H1 (cell line): Measurements from ENCODE around the gene ZC3H18. TPM values are rescaled to one million over a fixed set of nuclear protein-coding genes. Genes with fewer than 3 reads are reported as not detected.

ENCODE experiments used
- YY1 ChIP-seq: IDR thresholded peaks from 2 replicates; pipeline ENCODE4 v1.6.1; 2011; ENCODE audit warnings: low read depth, mild to moderate bottlenecking, low read length
- polyA plus RNA-seq, 7 experiments: library from polyadenylated mRNA; depleted of rRNA in 3 of 7; stranded (reverse) in 5 of 7; unstranded in 2 of 7; fragments of >200 nt in 5 of 7; fragments of 200-250 nt in 2 of 7; gene quantifications; 1 replicate in 5 of 7; 2 replicates in 1 of 7; 4 replicates in 1 of 7; pipeline versions ENCODE4 v1.2.1 to v1.2.3, GENCODE V29; 2011 to 2013; ENCODE audit warnings: missing spikeins in 2 of 7, mixed read lengths in 2 of 7
- total RNA-seq: library from RNA; stranded (reverse); fragmentation: NEBNext Ultra II Directional; extraction: Animal tissue kit (Norgen Biotek cat#: 25700); gene quantifications from 2 replicates; pipeline ENCODE4 v1.2.1, GENCODE V29; 2021

ZC3H18 gene
- total and polyA plus RNA-seq, 2 of the 8 experiments (the other 6 are each of a cell fraction or from before 2014, with no cell fraction given), result 12.1 to 73.2 TPM

DNA sequence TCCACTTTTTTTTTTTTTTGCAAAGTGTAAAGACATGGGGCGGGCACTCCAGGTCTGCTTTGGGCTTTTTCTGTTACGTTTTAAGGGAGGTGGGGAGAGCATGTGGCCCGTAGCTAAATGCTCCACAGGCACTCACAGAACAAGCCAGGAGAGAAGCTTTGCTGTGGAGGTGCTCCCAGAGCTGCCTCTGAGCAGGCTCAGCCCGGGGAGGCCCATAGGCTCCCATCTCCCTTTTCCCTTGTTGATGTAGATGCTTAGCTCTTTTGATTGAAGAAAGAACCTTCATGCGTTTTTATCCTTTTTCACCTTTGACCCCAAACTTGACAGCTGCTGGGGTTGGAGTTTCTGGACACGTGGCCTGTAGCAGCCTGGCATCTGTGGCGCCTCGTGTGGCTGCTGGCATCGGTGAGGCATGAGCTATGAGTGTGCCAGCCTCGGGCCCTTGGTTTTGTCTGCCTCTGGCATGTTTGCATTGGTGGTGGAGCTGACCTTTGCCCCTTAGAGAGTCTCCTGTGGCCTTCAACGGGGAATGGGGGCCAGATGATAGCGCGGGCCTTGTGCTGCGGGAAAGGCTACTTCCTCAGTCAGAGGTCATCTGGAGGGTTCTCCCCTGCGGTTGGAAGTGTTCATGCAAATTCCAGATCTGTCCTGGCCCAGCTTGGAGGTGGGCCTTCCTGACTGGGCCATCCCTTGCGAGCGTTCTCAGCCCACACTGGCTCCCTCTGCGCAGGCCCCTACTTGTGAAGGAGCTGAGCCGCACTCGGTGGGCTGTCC is 48.2 kb downstream of the ZC3H18 start (continued):
- TF ChIP-seq YY1, result no peak
